NCI-H446 treated with DMSO at 0.1 percent for 48 hours (cell line): ENCODE data around the gene KMT2D.

Source experiments
- DNase-seq: peaks from one replicate; lab custom pipeline; 2025; lab: John Stamatoyannopoulos, UW

The KMT2D gene

GRCh38 chr12:49052451-49053208 is 8.0 kb downstream of the KMT2D start:
- DNase-seq: no peak

DNA sequence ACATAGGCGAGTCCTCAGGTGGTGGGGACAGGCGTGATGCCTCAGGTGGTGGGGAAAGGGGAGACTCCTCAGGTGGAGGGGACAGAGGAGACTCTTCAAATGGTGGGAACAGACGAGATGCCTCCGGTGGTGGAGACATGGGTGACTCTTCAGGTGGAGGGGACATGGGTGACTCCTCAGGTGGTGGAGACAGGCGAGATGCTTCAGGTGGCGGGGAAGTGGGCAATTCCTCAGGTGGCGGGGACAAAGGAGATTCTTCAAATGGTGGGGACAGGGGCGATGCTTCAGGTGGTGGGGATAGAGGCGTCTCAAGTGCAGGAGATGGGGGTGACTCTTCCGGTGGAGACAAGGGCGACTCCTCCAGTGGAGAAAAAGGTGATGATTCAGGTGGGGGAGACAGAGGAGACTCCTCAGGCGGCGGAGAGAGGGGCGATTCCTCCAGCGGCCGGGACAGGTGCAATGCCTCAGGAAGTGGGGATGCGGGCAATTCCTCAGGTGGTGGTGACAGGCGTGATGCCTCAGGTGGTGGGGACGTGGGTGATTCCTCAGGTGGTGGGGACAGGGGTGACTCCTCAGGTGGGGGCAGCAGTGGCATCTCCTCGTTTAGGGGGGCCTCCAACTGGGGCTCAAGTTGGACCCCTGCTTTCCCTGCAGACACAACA is 8.7 kb downstream of the KMT2D start:
- DNase-seq: no peak

GRCh38 chr12:49051373-49051764 is 9.2 kb downstream of the KMT2D start:
- no peak for DNase-seq

GRCh38 chr12:49050507-49051372 is 9.9 kb downstream of the KMT2D start:
- no peak for DNase-seq

DNA sequence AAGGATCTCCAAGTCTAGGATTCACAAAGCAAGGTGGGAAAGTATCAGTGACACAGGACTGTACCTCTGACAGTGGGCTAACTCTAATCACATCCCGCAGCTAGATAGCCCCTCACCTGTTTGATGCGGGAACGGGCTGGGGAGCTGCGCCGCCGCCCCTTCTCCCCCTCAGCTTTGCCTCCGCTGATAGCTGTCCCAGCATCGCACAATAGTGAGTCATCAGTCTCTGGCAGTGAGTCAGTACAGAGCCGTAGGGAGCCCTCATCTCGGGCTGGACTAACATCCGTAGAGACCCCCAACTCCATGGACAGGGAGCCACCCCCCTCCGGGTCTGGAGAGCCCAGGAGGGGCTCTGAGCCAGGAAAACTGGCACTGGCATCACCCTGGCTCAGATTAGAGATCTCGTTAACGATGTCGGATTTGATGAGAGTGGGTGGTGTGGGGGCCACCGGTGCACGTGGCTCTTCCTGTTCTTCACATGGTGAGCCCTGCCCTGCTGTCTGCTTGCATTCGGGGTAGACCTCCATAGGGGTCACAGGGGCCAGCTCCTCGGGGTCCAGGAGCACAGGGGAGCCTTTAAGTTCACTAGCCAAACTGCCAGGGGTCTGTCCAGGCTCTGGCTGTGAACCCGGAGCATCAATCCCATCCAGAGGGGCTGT is 10.9 kb downstream of the KMT2D start:
- no peak for DNase-seq

- no peak for DNase-seq
Observed at GRCh38 chr12:49048953-49049352, 11.6 kb downstream of the KMT2D start.

DNA sequence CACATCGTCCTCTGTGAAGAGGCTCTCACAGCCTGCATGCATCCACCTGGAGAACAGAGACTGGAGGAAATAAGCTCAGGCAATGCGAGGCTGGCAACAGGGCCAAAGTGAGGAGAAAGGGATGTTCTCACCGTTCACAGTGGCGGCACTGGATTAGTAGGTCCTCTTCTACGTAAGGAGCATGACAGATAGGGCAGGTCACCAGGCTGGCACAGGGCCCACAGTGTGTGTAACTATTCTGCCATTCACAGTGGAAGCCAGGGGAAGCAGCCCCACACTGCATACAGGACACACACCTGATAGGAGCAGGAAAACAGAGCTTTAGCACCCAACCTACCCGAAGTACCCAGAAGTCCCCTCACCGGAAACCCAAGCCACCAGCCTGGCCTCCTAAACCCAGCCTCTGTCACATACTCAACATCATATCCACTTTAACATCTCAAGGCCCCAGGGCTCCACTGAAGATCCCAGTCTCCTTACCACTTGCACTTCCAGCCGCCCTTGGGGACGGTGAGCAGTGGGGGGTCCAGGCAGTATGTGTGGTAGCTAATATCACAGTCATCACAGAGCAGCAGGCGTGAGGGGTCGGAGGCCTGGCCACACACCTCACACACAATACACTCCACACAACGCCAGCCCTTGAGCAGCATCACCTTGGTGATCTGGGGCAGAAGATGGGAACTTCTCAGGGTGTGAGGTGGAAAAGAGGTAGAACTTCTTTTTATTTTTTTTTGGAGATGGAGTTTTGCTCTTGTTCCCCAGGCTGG is 14.3 kb downstream of the KMT2D start:
- DNase-seq: no peak

DNA sequence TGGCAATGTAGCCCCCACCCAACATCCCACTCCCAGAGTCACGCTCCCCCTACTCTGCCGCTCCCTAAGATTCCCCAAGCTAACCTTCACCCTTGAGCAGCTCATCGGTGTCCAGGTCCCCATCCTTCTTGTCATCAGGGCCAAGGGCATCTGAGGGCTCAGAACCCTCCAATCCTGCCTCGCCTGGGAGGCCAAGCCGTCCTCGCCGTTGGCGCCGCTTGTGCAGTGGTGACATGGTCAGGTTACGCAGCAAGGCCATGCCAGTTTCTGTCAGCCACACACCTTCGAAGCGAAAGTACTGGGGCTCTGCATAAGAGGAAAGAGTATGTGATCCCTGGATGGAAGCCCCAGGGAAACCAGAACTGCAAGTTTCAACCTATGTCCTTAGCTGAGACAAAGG is 15.9 kb downstream of the KMT2D start:
- DNase-seq: no peak

DNA sequence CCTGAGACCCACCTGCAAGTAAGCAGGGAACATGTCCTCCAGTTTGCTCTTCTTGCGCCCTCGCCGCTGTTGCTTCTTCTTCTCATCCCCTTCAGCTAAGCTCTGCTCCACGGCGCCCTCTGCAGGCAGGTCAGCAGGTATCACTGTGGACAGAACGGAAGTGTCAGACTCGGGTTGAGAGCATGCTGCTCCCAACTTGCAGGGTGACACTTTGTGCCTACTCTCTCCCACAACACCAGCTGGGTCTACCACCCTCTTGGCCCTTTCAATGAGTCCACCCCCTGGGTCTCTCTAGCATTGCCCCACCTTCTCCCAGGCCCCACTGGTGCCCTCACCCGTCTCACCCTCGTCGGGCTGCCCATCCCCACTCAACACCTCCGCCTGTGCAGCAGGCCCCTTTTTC is 16.7 kb downstream of the KMT2D start:
- DNase-seq: no peak

- DNase-seq: no peak
Observed at GRCh38 chr12:49043241-49043640, 17.4 kb downstream of the KMT2D start.

- no peak for DNase-seq
Observed at GRCh38 chr12:49041881-49042484, 18.6 kb downstream of the KMT2D start.

- no peak for DNase-seq
Observed at GRCh38 chr12:49041036-49041880, 19.3 kb downstream of the KMT2D start.

DNA sequence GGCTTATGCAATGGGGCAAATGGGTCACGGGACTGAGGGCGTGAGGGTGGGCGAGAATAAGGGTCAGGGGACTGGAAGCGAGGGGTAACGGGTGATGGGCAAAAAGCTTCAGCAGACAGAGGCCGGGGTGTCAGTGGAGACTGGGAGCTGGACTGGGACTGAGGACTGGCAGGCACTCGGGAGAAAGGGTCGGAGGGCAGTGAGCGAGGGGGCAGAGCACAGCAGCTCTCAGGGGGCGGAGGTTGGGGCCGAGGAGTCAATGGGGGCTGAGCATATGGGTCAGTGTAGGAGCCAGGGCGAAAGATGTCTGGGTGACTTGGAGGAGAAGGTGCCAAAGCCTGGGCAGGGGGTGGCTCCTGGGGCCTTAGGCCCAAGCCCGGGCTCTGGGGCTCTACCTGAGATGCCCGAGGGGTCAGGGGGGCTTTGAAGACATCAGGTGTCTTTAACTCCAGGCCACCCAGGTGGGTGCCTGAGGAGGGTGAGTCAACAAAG is 20.2 kb downstream of the KMT2D start:
- DNase-seq: no peak

GRCh38 chr12:49039421-49040363 is 20.9 kb downstream of the KMT2D start:
- DNase-seq: no peak

DNA sequence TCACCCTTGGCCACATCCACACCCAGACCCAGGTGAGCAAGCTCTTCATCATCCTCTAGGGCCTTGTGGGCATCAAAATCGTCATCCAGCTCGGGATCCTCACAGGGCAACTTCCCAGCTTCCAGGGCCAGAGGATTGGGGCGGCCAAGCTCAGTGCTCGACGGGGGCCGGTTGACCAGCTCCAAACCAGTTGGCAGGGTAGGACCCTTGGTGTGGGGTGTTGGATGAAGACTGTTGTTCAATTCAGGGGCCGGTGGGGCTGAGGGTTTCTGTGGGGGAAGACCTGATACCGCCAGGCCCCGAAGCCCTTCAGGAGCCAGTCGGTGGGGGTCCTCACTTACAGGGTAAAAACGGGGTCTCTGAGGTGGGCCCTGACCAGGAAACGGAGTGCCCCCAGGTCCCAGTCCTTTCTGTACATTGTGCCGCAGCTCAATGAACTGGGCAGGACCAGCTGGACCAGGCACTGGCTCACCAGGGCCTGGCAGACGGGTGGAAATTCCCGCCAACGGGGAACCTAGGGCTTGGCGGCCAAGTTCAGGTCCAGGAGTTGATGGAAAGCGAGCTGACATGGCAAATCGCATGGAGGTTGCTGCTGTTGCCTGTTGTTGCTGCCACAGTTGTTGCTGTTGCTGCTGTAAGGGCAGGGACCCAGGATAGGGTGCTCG is 22.2 kb downstream of the KMT2D start:
- DNase-seq: no peak

DNA sequence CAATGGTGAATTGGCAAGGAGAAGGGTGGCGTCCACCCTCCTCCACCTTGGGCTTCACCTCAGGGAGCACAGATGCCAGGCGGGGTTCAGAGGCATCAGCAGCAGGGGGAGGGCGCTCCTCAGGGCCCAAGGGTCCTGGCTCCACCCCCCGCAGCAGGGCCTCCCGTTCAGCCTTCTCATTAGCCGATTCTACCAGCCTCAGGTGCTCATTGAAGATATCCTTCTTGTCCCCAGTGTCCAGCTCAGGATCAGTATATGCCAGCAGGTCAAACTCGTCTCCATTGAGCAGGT is 22.7 kb downstream of the KMT2D start:
- no peak for DNase-seq

GRCh38 chr12:49037111-49037946 is 23.3 kb downstream of the KMT2D start:
- no peak for DNase-seq

GRCh38 chr12:49036029-49036428 is 24.6 kb downstream of the KMT2D start:
- DNase-seq: no peak
